Mucosa of stomach (tissue), 1 donor: ENCODE results near the gene ATP8A2.

Source experiments
- H3K27me3 ChIP-seq: one replicate; pipeline ENCODE4 v1.7.0; 2013; ENCODE audit warnings: mild to moderate bottlenecking, low read length; ENCODE audit not compliant: control insufficient read depth, insufficient read depth
- H3K36me3 ChIP-seq: one replicate; pipeline ENCODE4 v1.7.0; 2013; ENCODE audit warnings: low read length; ENCODE audit not compliant: control insufficient read depth, insufficient read depth
- H3K4me1 ChIP-seq: one replicate; pipeline ENCODE4 v1.7.0; 2013; ENCODE audit warnings: mild to moderate bottlenecking, low read length; ENCODE audit not compliant: control insufficient read depth, insufficient read depth
- H3K4me3 ChIP-seq: one replicate; pipeline ENCODE4 v1.7.0; 2013; ENCODE audit warnings: low read length
- H3K9ac ChIP-seq: one replicate; pipeline ENCODE4 v1.7.0; 2013; ENCODE audit warnings: mild to moderate bottlenecking, low read length, moderate library complexity
- H3K9me3 ChIP-seq: one replicate; pipeline ENCODE4 v1.7.0; 2013; ENCODE audit warnings: mild to moderate bottlenecking, low read length, moderate library complexity; ENCODE audit not compliant: control insufficient read depth
- donor health status: Pancreatic carcinoma.

ATP8A2 gene

GRCh38 chr13:25881971-25882451 lies 510.2 kb downstream of the ATP8A2 start:
- H3K9me3 ChIP-seq, result no peaks in the 10 kb centered on the region
- no peak overlapping the region for H3K4me3 ChIP-seq
- H3K27me3 ChIP-seq, result no peaks in the 10 kb centered on the region
- no peak overlapping the region for H3K9ac ChIP-seq
- no peaks in the 10 kb centered on the region for H3K36me3 ChIP-seq
- H3K4me1 ChIP-seq, result peaks cover 3% of the 10 kb centered on the region

GRCh38 chr13:25882466-25883357 lies 510.9 kb downstream of the ATP8A2 start:
- no peaks in the 10 kb centered on the region for H3K27me3 ChIP-seq
- H3K9me3 ChIP-seq, result no peaks in the 10 kb centered on the region
- H3K4me1 ChIP-seq, result peaks cover 3% of the 10 kb centered on the region
- H3K9ac ChIP-seq, result no peak overlapping the region
- H3K36me3 ChIP-seq, result no peaks in the 10 kb centered on the region
- no peak overlapping the region for H3K4me3 ChIP-seq

- no peak overlapping the region for H3K9ac ChIP-seq
- H3K36me3 ChIP-seq, result no peaks in the 10 kb centered on the region
- no peaks in the 10 kb centered on the region for H3K9me3 ChIP-seq
- peaks cover 3% of the 10 kb centered on the region for H3K4me1 ChIP-seq
- H3K27me3 ChIP-seq, result no peaks in the 10 kb centered on the region
- no peak overlapping the region for H3K4me3 ChIP-seq
These were observed 513.6 kb downstream of the ATP8A2 start for GRCh38 chr13:25885418-25885817.

GRCh38 chr13:25886438-25887214 lies 514.9 kb downstream of the ATP8A2 start:
- Histone ChIP-seq H3K27me3 (no peaks in the 10 kb centered on the region), H3K4me3 (no peak overlapping the region), H3K9ac (no peak overlapping the region), H3K9me3 (no peaks in the 10 kb centered on the region), H3K4me1 (peaks cover 3% of the 10 kb centered on the region), H3K36me3 (no peaks in the 10 kb centered on the region)

GRCh38 chr13:25887962-25888655 lies 516.3 kb downstream of the ATP8A2 start:
- H3K36me3 ChIP-seq, result no peaks in the 10 kb centered on the region
- no peaks in the 10 kb centered on the region for H3K9me3 ChIP-seq
- no peak overlapping the region for H3K9ac ChIP-seq
- H3K4me1 ChIP-seq, result no peaks in the 10 kb centered on the region
- no peak overlapping the region for H3K4me3 ChIP-seq
- no peaks in the 10 kb centered on the region for H3K27me3 ChIP-seq

GRCh38 chr13:25890671-25891212 lies 519.0 kb downstream of the ATP8A2 start:
- Histone ChIP-seq H3K36me3 (no peaks in the 10 kb centered on the region), H3K4me3 (no peak overlapping the region), H3K4me1 (no peaks in the 10 kb centered on the region), H3K9me3 (no peaks in the 10 kb centered on the region), H3K27me3 (no peaks in the 10 kb centered on the region), H3K9ac (no peak overlapping the region)

- Histone ChIP-seq H3K9ac (no peak overlapping the region), H3K9me3 (no peaks in the 10 kb centered on the region), H3K36me3 (no peaks in the 10 kb centered on the region), H3K4me3 (no peak overlapping the region), H3K27me3 (no peaks in the 10 kb centered on the region), H3K4me1 (peaks cover 15% of the 10 kb centered on the region)
These were observed 527.2 kb downstream of the ATP8A2 start for GRCh38 chr13:25898991-25899390.

GRCh38 chr13:25899464-25899863 lies 527.7 kb downstream of the ATP8A2 start:
- Histone ChIP-seq H3K4me1 (peaks cover 15% of the 10 kb centered on the region), H3K36me3 (no peaks in the 10 kb centered on the region), H3K27me3 (no peaks in the 10 kb centered on the region), H3K9ac (no peak overlapping the region), H3K9me3 (no peaks in the 10 kb centered on the region), H3K4me3 (no peak overlapping the region)

GRCh38 chr13:25899952-25900351 lies 528.2 kb downstream of the ATP8A2 start:
- H3K4me3 ChIP-seq, result no peak overlapping the region
- no peak overlapping the region for H3K9ac ChIP-seq
- H3K9me3 ChIP-seq, result no peaks in the 10 kb centered on the region

GRCh38 chr13:25901460-25902376 lies 529.9 kb downstream of the ATP8A2 start:
- no peaks in the 10 kb centered on the region for H3K27me3 ChIP-seq
- H3K9me3 ChIP-seq, result no peaks in the 10 kb centered on the region
- no peak overlapping the region for H3K9ac ChIP-seq
- no peaks in the 10 kb centered on the region for H3K36me3 ChIP-seq
- H3K4me1 ChIP-seq, result peaks cover 20% of the 10 kb centered on the region
- no peak overlapping the region for H3K4me3 ChIP-seq

More at GRCh38 chr13:25899952-25900351, 528.2 kb downstream of the ATP8A2 start:
- no peaks in the 10 kb centered on the region for H3K36me3 ChIP-seq
- no peaks in the 10 kb centered on the region for H3K27me3 ChIP-seq
- peaks cover 15% of the 10 kb centered on the region for H3K4me1 ChIP-seq

GRCh38 chr13:25902455-25902854 lies 530.7 kb downstream of the ATP8A2 start:
- H3K4me1 ChIP-seq, result peaks cover 20% of the 10 kb centered on the region
- H3K9ac ChIP-seq, result no peak overlapping the region
- H3K36me3 ChIP-seq, result no peaks in the 10 kb centered on the region
- H3K9me3 ChIP-seq, result no peaks in the 10 kb centered on the region
- no peaks in the 10 kb centered on the region for H3K27me3 ChIP-seq
- H3K4me3 ChIP-seq, result no peak overlapping the region
